ENCODE data around the gene MEAK7.

DNA sequence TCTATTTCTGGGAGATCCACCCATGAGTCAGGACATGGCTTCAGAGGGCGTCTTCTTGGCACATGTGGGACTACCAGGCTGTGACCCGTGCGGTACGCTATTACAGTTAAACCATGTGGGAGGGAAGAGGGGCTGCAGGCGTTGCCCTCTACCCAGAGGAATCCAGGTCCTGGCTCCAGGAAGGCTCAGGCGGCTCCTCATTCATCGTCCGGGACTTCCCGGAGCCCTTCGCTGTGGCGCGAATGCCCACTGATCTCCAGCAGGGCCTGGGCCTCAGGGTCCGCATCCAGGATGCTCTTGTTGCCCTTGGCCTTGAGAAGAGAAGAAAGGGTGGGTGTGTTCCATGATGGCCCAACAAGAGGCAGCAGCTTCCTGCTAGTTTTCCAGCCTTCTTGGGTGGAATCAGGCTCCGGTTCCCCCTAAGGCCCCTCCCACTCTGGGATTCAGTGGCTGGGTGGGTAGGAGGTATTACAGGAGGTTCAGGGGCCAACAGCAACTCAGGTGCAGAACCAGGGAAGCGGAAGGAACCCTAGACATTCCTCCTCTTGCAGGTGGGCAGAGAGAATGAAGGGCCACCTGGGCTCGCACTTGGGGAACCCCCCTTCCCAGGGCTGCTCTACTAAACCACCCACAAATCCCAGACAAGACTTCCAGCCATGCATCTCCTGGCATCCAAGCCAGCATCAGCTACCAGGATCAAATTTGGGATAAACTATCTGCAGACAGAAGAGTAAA, 24.6 kb downstream of the MEAK7 start:
- TF ChIP-seq, protein P1, sequence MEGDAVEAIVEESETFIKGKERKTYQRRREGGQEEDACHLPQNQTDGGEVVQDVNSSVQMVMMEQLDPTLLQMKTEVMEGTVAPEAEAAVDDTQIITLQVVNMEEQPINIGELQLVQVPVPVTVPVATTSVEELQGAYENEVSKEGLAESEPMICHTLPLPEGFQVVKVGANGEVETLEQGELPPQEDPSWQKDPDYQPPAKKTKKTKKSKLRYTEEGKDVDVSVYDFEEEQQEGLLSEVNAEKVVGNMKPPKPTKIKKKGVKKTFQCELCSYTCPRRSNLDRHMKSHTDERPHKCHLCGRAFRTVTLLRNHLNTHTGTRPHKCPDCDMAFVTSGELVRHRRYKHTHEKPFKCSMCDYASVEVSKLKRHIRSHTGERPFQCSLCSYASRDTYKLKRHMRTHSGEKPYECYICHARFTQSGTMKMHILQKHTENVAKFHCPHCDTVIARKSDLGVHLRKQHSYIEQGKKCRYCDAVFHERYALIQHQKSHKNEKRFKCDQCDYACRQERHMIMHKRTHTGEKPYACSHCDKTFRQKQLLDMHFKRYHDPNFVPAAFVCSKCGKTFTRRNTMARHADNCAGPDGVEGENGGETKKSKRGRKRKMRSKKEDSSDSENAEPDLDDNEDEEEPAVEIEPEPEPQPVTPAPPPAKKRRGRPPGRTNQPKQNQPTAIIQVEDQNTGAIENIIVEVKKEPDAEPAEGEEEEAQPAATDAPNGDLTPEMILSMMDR (IDR thresholded peaks at IDR 0.05) = no peak
- no peak for TF ChIP-seq POLR2A (IDR thresholded peaks at IDR 0.05)
